ENCODE data around the gene CYB5D1.

Gene CYB5D1

DNA sequence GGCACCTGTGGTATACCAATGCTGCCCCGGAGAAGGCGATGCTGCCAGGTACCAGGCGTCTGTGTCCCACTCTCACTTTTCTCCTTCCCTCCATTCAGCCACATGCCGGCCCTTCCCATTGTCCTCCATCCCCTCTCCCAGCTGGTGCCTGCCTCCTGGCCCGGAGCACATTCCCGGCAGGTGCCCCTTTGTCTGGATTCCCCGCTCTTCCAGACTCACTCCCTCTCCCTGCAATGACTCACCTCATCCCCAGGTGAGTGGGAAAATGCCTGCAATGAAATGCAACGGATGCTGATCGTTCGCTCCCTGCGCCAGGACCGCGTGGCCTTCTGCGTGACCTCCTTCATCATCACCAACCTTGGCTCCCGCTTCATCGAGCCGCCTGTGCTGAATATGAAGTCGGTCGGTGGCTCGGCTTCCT lies 34.2 kb upstream of the CYB5D1 start:
- Histone ChIP-seq H3K27ac (replicated peaks) (no peak overlapping the region), H3K4me3 (replicated peaks; ENCODE audit: insufficient read depth, low read length) (no peak overlapping the region), H3K27me3 (ENCODE audit: insufficient read depth, poor library complexity, severe bottlenecking) (no peaks in the 10 kb centered on the region)
- DNase-seq (ENCODE audit: low read depth in 1 of 2, low spot score in 1 of 2): no peak
- TF ChIP-seq SPI1 (IDR thresholded peaks at IDR 0.05; ENCODE audit: borderline replicate concordance, low read depth): no peak

DNA sequence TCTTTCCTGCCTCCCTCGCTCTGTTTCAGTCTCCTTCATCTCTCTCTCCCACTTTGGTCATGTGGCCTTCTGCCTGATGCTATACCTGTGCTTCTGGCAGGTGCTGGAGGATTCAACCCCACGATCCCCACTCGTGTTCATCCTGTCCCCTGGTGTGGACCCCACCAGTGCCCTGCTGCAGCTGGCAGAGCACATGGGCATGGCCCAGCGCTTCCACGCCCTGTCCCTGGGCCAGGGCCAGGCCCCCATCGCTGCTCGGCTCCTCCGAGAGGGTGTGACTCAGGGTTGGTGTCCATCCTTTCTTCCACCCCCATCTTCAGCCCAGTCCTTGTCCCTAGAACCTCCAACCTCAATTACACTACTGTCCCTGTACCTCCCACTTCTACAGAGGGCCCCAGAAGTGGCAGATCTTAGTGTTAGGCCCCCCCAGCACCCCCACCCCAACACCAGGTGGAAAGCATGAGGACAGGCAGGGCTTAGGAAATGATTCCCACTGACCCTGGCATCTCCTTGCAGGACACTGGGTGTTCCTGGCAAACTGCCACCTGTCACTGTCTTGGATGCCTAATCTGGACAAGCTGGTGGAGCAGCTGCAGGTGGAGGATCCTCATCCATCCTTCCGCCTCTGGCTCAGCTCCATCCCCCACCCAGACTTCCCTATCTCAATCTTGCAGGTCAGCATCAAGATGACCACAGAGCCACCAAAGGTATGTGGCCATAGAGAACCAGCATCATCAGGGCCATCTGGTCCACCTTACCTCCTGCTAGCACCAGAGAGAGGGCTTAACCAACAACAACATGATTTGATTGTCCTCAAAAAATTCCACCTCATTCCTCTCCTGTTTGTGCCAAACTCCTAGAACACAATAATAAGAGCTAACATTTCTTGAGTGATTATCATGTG lies 33.5 kb upstream of the CYB5D1 start:
- no peak for TF ChIP-seq GABPA (IDR thresholded peaks at IDR 0.05; ENCODE audit: low read depth)
- TF ChIP-seq SPI1 (IDR thresholded peaks at IDR 0.05; ENCODE audit: borderline replicate concordance, low read depth): no peak
- TF ChIP-seq, protein P1, sequence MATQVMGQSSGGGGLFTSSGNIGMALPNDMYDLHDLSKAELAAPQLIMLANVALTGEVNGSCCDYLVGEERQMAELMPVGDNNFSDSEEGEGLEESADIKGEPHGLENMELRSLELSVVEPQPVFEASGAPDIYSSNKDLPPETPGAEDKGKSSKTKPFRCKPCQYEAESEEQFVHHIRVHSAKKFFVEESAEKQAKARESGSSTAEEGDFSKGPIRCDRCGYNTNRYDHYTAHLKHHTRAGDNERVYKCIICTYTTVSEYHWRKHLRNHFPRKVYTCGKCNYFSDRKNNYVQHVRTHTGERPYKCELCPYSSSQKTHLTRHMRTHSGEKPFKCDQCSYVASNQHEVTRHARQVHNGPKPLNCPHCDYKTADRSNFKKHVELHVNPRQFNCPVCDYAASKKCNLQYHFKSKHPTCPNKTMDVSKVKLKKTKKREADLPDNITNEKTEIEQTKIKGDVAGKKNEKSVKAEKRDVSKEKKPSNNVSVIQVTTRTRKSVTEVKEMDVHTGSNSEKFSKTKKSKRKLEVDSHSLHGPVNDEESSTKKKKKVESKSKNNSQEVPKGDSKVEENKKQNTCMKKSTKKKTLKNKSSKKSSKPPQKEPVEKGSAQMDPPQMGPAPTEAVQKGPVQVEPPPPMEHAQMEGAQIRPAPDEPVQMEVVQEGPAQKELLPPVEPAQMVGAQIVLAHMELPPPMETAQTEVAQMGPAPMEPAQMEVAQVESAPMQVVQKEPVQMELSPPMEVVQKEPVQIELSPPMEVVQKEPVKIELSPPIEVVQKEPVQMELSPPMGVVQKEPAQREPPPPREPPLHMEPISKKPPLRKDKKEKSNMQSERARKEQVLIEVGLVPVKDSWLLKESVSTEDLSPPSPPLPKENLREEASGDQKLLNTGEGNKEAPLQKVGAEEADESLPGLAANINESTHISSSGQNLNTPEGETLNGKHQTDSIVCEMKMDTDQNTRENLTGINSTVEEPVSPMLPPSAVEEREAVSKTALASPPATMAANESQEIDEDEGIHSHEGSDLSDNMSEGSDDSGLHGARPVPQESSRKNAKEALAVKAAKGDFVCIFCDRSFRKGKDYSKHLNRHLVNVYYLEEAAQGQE (IDR thresholded peaks at IDR 0.05; ENCODE audit: insufficient replicate concordance, low read depth): no peak
- TF ChIP-seq, protein P2, sequence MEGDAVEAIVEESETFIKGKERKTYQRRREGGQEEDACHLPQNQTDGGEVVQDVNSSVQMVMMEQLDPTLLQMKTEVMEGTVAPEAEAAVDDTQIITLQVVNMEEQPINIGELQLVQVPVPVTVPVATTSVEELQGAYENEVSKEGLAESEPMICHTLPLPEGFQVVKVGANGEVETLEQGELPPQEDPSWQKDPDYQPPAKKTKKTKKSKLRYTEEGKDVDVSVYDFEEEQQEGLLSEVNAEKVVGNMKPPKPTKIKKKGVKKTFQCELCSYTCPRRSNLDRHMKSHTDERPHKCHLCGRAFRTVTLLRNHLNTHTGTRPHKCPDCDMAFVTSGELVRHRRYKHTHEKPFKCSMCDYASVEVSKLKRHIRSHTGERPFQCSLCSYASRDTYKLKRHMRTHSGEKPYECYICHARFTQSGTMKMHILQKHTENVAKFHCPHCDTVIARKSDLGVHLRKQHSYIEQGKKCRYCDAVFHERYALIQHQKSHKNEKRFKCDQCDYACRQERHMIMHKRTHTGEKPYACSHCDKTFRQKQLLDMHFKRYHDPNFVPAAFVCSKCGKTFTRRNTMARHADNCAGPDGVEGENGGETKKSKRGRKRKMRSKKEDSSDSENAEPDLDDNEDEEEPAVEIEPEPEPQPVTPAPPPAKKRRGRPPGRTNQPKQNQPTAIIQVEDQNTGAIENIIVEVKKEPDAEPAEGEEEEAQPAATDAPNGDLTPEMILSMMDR (IDR thresholded peaks at IDR 0.05; ENCODE audit: insufficient read depth, low read length): no peak
- no peak for TF ChIP-seq POLR2AphosphoS5 (IDR thresholded peaks at IDR 0.05; ENCODE audit: low read depth)
- no peaks in the 10 kb centered on the region for H3K27me3 ChIP-seq (ENCODE audit: insufficient read depth, poor library complexity, severe bottlenecking)
- DNase-seq (ENCODE audit: low read depth in 1 of 2, low spot score in 1 of 2): no peak
- no peak overlapping the region for H3K27ac ChIP-seq (replicated peaks)
- no peak overlapping the region for H3K4me3 ChIP-seq (replicated peaks; ENCODE audit: insufficient read depth, low read length)

DNA sequence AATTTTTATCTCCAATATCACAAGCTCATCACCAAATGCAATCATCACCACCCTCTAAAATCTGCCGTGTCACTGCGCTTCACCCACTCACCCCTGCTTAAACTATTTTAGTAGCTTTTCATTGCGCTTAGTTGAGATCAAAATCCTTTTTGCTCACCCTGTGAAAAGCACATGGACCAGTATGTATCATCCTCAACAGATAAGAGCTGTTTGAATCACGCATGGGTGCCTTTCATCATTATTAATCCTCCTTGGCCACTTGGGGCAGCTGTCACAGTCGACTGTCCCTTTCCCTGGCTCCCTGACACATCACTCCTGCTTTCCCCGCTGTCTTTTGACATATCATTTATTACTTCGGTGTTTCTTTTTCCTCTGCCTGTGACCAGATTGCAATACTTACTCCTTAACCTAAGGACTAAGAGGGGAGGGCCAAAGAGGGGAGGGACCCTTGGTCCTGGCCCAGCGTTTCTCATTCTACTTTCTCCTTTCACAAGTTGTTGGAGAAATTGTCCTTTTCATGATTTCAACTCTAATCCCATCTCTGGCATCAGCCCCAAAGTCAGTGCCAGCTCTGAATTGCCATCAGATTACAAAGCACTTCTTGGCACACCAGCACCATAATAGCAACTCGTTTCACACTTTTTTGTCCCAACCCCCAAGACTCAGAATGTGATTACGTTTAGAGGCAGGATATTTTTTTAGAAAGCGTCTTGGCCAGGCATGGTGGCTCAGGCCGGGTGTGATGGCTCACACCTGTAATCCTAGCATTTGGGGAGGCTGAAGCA lies 32.4 kb upstream of the CYB5D1 start:
- TF ChIP-seq, protein P1 (IDR thresholded peaks at IDR 0.05; ENCODE audit: insufficient replicate concordance, low read depth): no peak
- TF ChIP-seq SPI1 (IDR thresholded peaks at IDR 0.05; ENCODE audit: borderline replicate concordance, low read depth) (no peak), GABPA (IDR thresholded peaks at IDR 0.05; ENCODE audit: low read depth) (no peak), POLR2AphosphoS5 (IDR thresholded peaks at IDR 0.05; ENCODE audit: low read depth) (no peak)
- TF ChIP-seq, protein P2 (IDR thresholded peaks at IDR 0.05; ENCODE audit: insufficient read depth, low read length): no peak
- DNase-seq (ENCODE audit: low read depth in 1 of 2, low spot score in 1 of 2): no peak
- Histone ChIP-seq H3K27me3 (ENCODE audit: insufficient read depth, poor library complexity, severe bottlenecking) (no peaks in the 10 kb centered on the region), H3K27ac (replicated peaks) (no peak overlapping the region), H3K4me3 (replicated peaks; ENCODE audit: insufficient read depth, low read length) (no peak overlapping the region)

DNA sequence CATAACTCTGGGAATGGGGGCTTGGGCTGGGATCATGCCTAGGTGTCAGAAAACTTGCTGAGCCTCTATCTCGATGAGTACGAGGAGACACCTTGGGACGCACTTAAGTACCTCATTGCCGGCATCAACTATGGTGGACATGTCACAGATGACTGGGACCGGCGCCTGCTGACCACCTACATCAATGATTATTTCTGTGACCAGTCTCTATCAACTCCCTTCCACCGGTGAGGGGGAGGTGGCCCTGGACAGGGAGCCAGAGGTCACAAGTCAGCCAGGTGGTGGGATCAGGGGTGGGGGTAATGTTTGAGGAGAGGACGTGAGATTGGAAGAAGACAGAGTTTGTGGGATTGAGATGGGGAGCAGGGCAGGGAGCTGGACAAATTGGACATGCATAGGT lies 27.2 kb upstream of the CYB5D1 start:
- Histone ChIP-seq H3K27ac (replicated peaks) (no peak overlapping the region), H3K27me3 (ENCODE audit: insufficient read depth, poor library complexity, severe bottlenecking) (no peaks in the 10 kb centered on the region), H3K4me3 (replicated peaks; ENCODE audit: insufficient read depth, low read length) (no peak overlapping the region)
- TF ChIP-seq, protein P2 (IDR thresholded peaks at IDR 0.05; ENCODE audit: insufficient read depth, low read length): no peak
- no peak for TF ChIP-seq POLR2AphosphoS5 (IDR thresholded peaks at IDR 0.05; ENCODE audit: low read depth)
- no peak for TF ChIP-seq SPI1 (IDR thresholded peaks at IDR 0.05; ENCODE audit: borderline replicate concordance, low read depth)
- no peak for TF ChIP-seq GABPA (IDR thresholded peaks at IDR 0.05; ENCODE audit: low read depth)
- TF ChIP-seq, protein P1 (IDR thresholded peaks at IDR 0.05; ENCODE audit: insufficient replicate concordance, low read depth): no peak
- DNase-seq (ENCODE audit: low read depth in 1 of 2, low spot score in 1 of 2): no peak

All from HL-60 (cell line).